HG02610 (cell line): Measurements from ENCODE around the gene TRNP1.

ENCODE experiments used
- ATAC-seq: cut with Tn5 transposase; IDR thresholded peaks from one replicate; pipeline ENCODE4 v1.9.1; 2021; ENCODE audit warnings: mild to moderate bottlenecking, moderate library complexity; ENCODE audit not compliant: unreplicated experiment

TRNP1 gene

GRCh38 chr1:27025718-27026117 lies 32.2 kb downstream of the TRNP1 start:
- no peak for ATAC-seq

GRCh38 chr1:27026621-27027574 lies 33.4 kb downstream of the TRNP1 start:
- no peak for ATAC-seq

GRCh38 chr1:27027575-27028250 lies 34.2 kb downstream of the TRNP1 start:
- no peak for ATAC-seq

GRCh38 chr1:27029517-27029916 lies 36.0 kb downstream of the TRNP1 start:
- no peak for ATAC-seq

- ATAC-seq: no peak
Measured at GRCh38 chr1:27031235-27032118, 38.0 kb downstream of the TRNP1 start.

- no peak for ATAC-seq
Measured at GRCh38 chr1:27032119-27032461, 38.6 kb downstream of the TRNP1 start.

- no peak for ATAC-seq
Measured at GRCh38 chr1:27033043-27033746, 39.7 kb downstream of the TRNP1 start.

- ATAC-seq: no peak
Measured at GRCh38 chr1:27035344-27035743, 41.9 kb downstream of the TRNP1 start.

GRCh38 chr1:27036718-27037117 lies 43.2 kb downstream of the TRNP1 start:
- ATAC-seq: no peak

- no peak for ATAC-seq
Measured at GRCh38 chr1:27037518-27037917, 44.0 kb downstream of the TRNP1 start.

- no peak for ATAC-seq
Measured at GRCh38 chr1:27038020-27038419, 44.5 kb downstream of the TRNP1 start.

- ATAC-seq: no peak
Measured at GRCh38 chr1:27042670-27043069, 49.2 kb downstream of the TRNP1 start.

GRCh38 chr1:27044613-27045151 lies 51.2 kb downstream of the TRNP1 start:
- ATAC-seq: peak; percentile 53

GRCh38 chr1:27045973-27046558 lies 52.6 kb downstream of the TRNP1 start:
- no peak for ATAC-seq

GRCh38 chr1:27047914-27048313 lies 54.4 kb downstream of the TRNP1 start:
- no peak for ATAC-seq

GRCh38 chr1:27049100-27049499 lies 55.6 kb downstream of the TRNP1 start:
- no peak for ATAC-seq

- ATAC-seq: no peak
Measured at GRCh38 chr1:27049607-27050006, 56.1 kb downstream of the TRNP1 start.
